Thyroid gland (tissue), 4 donors: Measurements from ENCODE around the gene DUSP18. TPM values are rescaled to one million over a fixed set of nuclear protein-coding genes. Genes with fewer than 3 reads are reported as not detected.
"Not testable (repeated sequence)": the region's sequence is repeated elsewhere in the genome, so short reads cannot be mapped to it uniquely, and the experiment has no call there.

Experiments
- DNase-seq, 2 donors: peaks; one replicate each; pipeline ENCODE4 v3.0.0-alpha.2; 2019
- H3K27ac ChIP-seq, 3 donors: fragments of 200-600 bp; sonication (generic); 1 replicate in 2 of 3; 2 replicates in 1 of 3; pipeline ENCODE4 v1.5.1; 2016 to 2019; ENCODE audit warnings: mild to moderate bottlenecking in 1 of 3, moderate library complexity in 1 of 3
- H3K27me3 ChIP-seq: fragments of 200-600 bp; sonication (generic); one replicate; pipeline ENCODE4 v1.5.1; 2019
- H3K36me3 ChIP-seq, 2 donors: fragments of 200-600 bp; sonication (generic); one replicate each; pipeline ENCODE4 v1.5.1; 2016 to 2019
- H3K4me1 ChIP-seq, 2 donors: fragments of 200-600 bp; sonication (generic); one replicate each; pipeline ENCODE4 v1.5.1; 2017 to 2019
- H3K4me3 ChIP-seq, 3 donors: fragments of 200-600 bp; sonication (generic); replicated peaks in 1 of 3; 1 replicate in 2 of 3; 2 replicates in 1 of 3; pipeline ENCODE4 v1.5.1; 2016; ENCODE audit warnings: mild to moderate bottlenecking in 1 of 3
- H3K9me3 ChIP-seq: fragments of 200-600 bp; sonication (generic); one replicate; pipeline ENCODE4 v1.5.1; 2017
- CTCF ChIP-seq, 6 experiments: fragments of 200-600 bp in 3 of 6; fragments of 450-650 bp in 3 of 6; sonication (generic) in 3 of 6; IDR thresholded peaks; one replicate each; pipeline ENCODE4 v1.5.1; 2016 to 2019; ENCODE audit warnings: antibody characterized with exemption in 6 of 6, mild to moderate bottlenecking in 2 of 6, inconsistent platforms in 1 of 6, moderate library complexity in 1 of 6
- POLR2A ChIP-seq, 2 donors: fragments of 450-650 bp; IDR thresholded peaks; one replicate each; pipeline ENCODE4 v1.6.1; 2017; ENCODE audit warnings: antibody characterized with exemption in 2 of 2, mild to moderate bottlenecking in 2 of 2, moderate library complexity in 1 of 2
- WGBS, 2 donors: methylation state at CpG; one replicate each; pipeline ENCODE4 v1.1.5; 2017; 5-methylcytosine and 5-hydroxymethylcytosine counted together
- intact Hi-C: fragments of 100-400 bp; cut with DNase I; formaldehyde crosslinking; loops from one replicate; pipeline ENCODE4 v1.15.1; 2023
- total RNA-seq, 4 donors: library from RNA; depleted of rRNA; stranded (reverse); fragments of >200 nt; gene quantifications; one replicate each; pipeline ENCODE4 v1.2.3, GENCODE V29; 2016

DUSP18 gene
- total RNA-seq, 4 donors from 2014 or later: 6.9 to 8.4 (median 7.3) TPM

- intact Hi-C loops: loop anchor here (2.0 kb wide), 1 partner anchor 286 kb away; no protein-coding TSS in a partner anchor
- peak; percentile 88 to 96 (median 94) for TF ChIP-seq CTCF (IDR thresholded peaks at IDR 0.05)
- TF ChIP-seq POLR2A (IDR thresholded peaks at IDR 0.05): no peak
- no peaks in the 10 kb centered on the region for H3K27me3 ChIP-seq
- H3K4me1 ChIP-seq: peaks cover 19 to 28% of the 10 kb centered on the region in 2 donors
- H3K36me3 ChIP-seq: no peaks in the 10 kb centered on the region
- no peaks in the 10 kb centered on the region for H3K9me3 ChIP-seq
- DNase-seq: peak; percentile 82 to 86
- H3K27ac ChIP-seq: peak overlapping the region; percentile 73 to 93 (median 80)
- peak overlapping the region in 1 of 3 donors; percentile 60 for H3K4me3 ChIP-seq
- 13 to 18% methylated on average over 13 to 14 of the region's 29 CpGs for WGBS, 2 donors
Measured at GRCh38 chr22:30634471-30635233, 33.0 kb downstream of the DUSP18 start.

- DNase-seq: not testable (repeated sequence)
Measured at GRCh38 chr22:30631469-30631868, 36.2 kb downstream of the DUSP18 start.

GRCh38 chr22:30628491-30628890, 39.2 kb downstream of the DUSP18 start:
- WGBS, 2 donors: 53 to 57% methylated on average over 2 to 4 of the region's 4 CpGs
- no peaks in the 10 kb centered on the region for H3K9me3 ChIP-seq
- H3K27me3 ChIP-seq: no peaks in the 10 kb centered on the region
- H3K4me3 ChIP-seq: no peak overlapping the region
- no peaks in the 10 kb centered on the region for H3K4me1 ChIP-seq
- DNase-seq: peak; percentile 6 to 15
- intact Hi-C loops: no loop called here
- no peaks in the 10 kb centered on the region for H3K36me3 ChIP-seq
- no peak for TF ChIP-seq CTCF (IDR thresholded peaks at IDR 0.05)
- TF ChIP-seq POLR2A (IDR thresholded peaks at IDR 0.05): no peak
- no peak overlapping the region for H3K27ac ChIP-seq

More at GRCh38 chr22:30631469-30631868, 36.2 kb downstream of the DUSP18 start:
- H3K27me3 ChIP-seq, H3K4me3 ChIP-seq, H3K27ac ChIP-seq, H3K36me3 ChIP-seq, intact Hi-C loops, H3K9me3 ChIP-seq: not testable (repeated sequence)
- H3K4me1 ChIP-seq: peaks cover 15 to 16% of the 10 kb centered on the region in 2 donors
- whole genome bisulfite sequencing, 2 donors: 91 to 95% methylated on average over 13 to 28 of the region's 31 CpGs

GRCh38 chr22:30627471-30627870, 40.2 kb downstream of the DUSP18 start:
- DNase-seq: no peak
- Histone ChIP-seq H3K9me3 (no peaks in the 10 kb centered on the region), H3K27ac (no peak overlapping the region), H3K4me3 (no peak overlapping the region), H3K36me3 (no peaks in the 10 kb centered on the region), H3K4me1 (no peaks in the 10 kb centered on the region), H3K27me3 (no peaks in the 10 kb centered on the region)
- intact Hi-C loops: no loop called here
- 88 to 89% methylated on average over 5 of the region's 5 CpGs for WGBS, 2 donors
- no peak for TF ChIP-seq POLR2A (IDR thresholded peaks at IDR 0.05)
- no peak for TF ChIP-seq CTCF (IDR thresholded peaks at IDR 0.05)

GRCh38 chr22:30626413-30626812, 41.3 kb downstream of the DUSP18 start:
- no peaks in the 10 kb centered on the region for H3K9me3 ChIP-seq
- 90 to 100% methylated on average over 3 of the region's 5 CpGs for WGBS, 2 donors
- TF ChIP-seq CTCF (IDR thresholded peaks at IDR 0.05) (no peak), POLR2A (IDR thresholded peaks at IDR 0.05) (no peak)
- no peak overlapping the region for H3K4me3 ChIP-seq
- no peak for DNase-seq
- H3K27ac ChIP-seq: no peak overlapping the region
- no peaks in the 10 kb centered on the region for H3K4me1 ChIP-seq
- H3K27me3 ChIP-seq: no peaks in the 10 kb centered on the region
- H3K36me3 ChIP-seq: no peaks in the 10 kb centered on the region
- intact Hi-C loops: no loop called here

- DNase-seq, H3K4me1 ChIP-seq, H3K4me3 ChIP-seq, H3K9me3 ChIP-seq, H3K27ac ChIP-seq, H3K27me3 ChIP-seq, intact Hi-C loops: not testable (repeated sequence)
- WGBS, 2 donors: 92 to 98% methylated on average over 6 of the region's 6 CpGs
- peaks cover 4 to 16% of the 10 kb centered on the region in 2 donors for H3K36me3 ChIP-seq
Measured at GRCh38 chr22:30619909-30620308, 47.8 kb downstream of the DUSP18 start.
